HepG2 (cell line): ENCODE measurements around the gene PRKCZ. TPM values are rescaled to one million over a fixed set of nuclear protein-coding genes. Genes with fewer than 3 reads are reported as not detected.

Experiments
- ATAC-seq: fragments of 200-7000 bp; cut with Tn5 transposase; 3 replicates; pipeline ENCODE4 v1.9.1; 2020; ENCODE audit warnings: mild to moderate bottlenecking, moderate library complexity
- BruUV-seq: library from RNA; stranded (reverse); fragments of 400-500 nt; replicated peaks from 2 replicates; lab custom pipeline; 2021; lab: Mats Ljungman, UMichigan
- CTCF ChIA-PET: fragments of 300-600 bp; formaldehyde crosslinking; extraction: SDS; loops from one replicate; lab custom pipeline; 2021; ENCODE audit warnings: low total read pairs, inconsistent platforms, low intra/inter-chr PET ratio; lab: Yijun Ruan, JAX
- POLR2A ChIA-PET: fragments of 350-600 bp; sonication (Branson Sonifier 250); formaldehyde crosslinking; loops from one replicate; lab custom pipeline; 2020; ENCODE audit warnings: antibody characterized with exemption, inconsistent platforms; lab: Yijun Ruan, JAX
- DNase-seq: peaks from one replicate; pipeline ENCODE4 v3.0.0-alpha.2; 2015; ENCODE audit warnings: low spot score
- FAIRE-seq: peaks from 3 replicates; lab custom pipeline; 2011; peaks lifted over from hg19 to GRCh38; lab: Jason Lieb, UNC
- H2AFZ ChIP-seq: one replicate; pipeline ENCODE4 v1.6.1; 2011; ENCODE audit warnings: low read length, inconsistent platforms
- H3K27ac ChIP-seq: fragments of 300-600 bp; 3 replicates; pipeline ENCODE4 v1.8.0; 2011; ENCODE audit warnings: mixed run types, mild to moderate bottlenecking, mixed read lengths, low read length, inconsistent platforms; ENCODE audit not compliant: insufficient read depth; ENCODE audit errors: extremely low read length
- H3K27me3 ChIP-seq, 2 experiments: fragments of 200-600 bp in 1 of 2; 2 replicates in 1 of 2; 3 replicates in 1 of 2; pipeline versions ENCODE4 v1.6.0 to v1.8.0; 2011; ENCODE audit warnings: low read length in 2 of 2, mild to moderate bottlenecking in 2 of 2, moderate library complexity in 2 of 2, inconsistent platforms in 1 of 2; ENCODE audit not compliant: insufficient read depth in 2 of 2, control insufficient read depth in 1 of 2
- H3K36me3 ChIP-seq, 2 experiments: fragments of 200-600 bp in 1 of 2; replicated peaks in 1 of 2; 2 replicates in 1 of 2; 3 replicates in 1 of 2; pipeline versions ENCODE4 v1.5.1 to v1.8.0; 2011; ENCODE audit warnings: low read length in 2 of 2, inconsistent platforms in 1 of 2; ENCODE audit not compliant: insufficient read depth in 2 of 2, control insufficient read depth in 1 of 2
- H3K4me1 ChIP-seq: 2 replicates; pipeline ENCODE4 v1.5.1; 2012; ENCODE audit warnings: low read length, inconsistent platforms; ENCODE audit not compliant: insufficient read depth
- H3K4me2 ChIP-seq: 2 replicates; pipeline ENCODE4 v1.6.0; 2011; ENCODE audit warnings: low read depth, low read length, inconsistent platforms
- H3K4me3 ChIP-seq, 3 experiments: fragments of 200-600 bp in 1 of 3; sonication (generic), shearing (Covaris generic) in 1 of 3; replicated peaks in 1 of 3; 2 replicates each; pipeline ENCODE4 v1.5.1; 2011 to 2016; ENCODE audit warnings: low read length in 3 of 3, inconsistent platforms in 2 of 3, low read depth in 2 of 3, mild to moderate bottlenecking in 2 of 3, control low read depth in 1 of 3, mixed read lengths in 1 of 3; ENCODE audit not compliant: insufficient read depth in 1 of 3
- H3K79me2 ChIP-seq: one replicate; pipeline ENCODE4 v1.6.1; 2011; ENCODE audit warnings: low read length, inconsistent platforms; ENCODE audit not compliant: insufficient read depth
- H3K9ac ChIP-seq: 2 replicates; pipeline ENCODE4 v1.6.0; 2011; ENCODE audit warnings: mild to moderate bottlenecking, low read depth, low read length, inconsistent platforms; ENCODE audit not compliant: insufficient read depth
- H3K9me3 ChIP-seq: 2 replicates; pipeline ENCODE4 v1.5.1; 2012; ENCODE audit warnings: mild to moderate bottlenecking, low read length
- H4K20me1 ChIP-seq: 2 replicates; pipeline ENCODE4 v1.6.0; 2011; ENCODE audit warnings: inconsistent platforms, mild to moderate bottlenecking, low read length, moderate library complexity; ENCODE audit not compliant: insufficient read depth
- ATF1 ChIP-seq: IDR thresholded peaks from 2 replicates; pipeline ENCODE4 v1.6.1; 2016; ENCODE audit warnings: mild to moderate bottlenecking, control low read depth
- ELF3 ChIP-seq: IDR thresholded peaks from 2 replicates; pipeline ENCODE4 v1.6.1; 2016; ENCODE audit warnings: missing genetic modification reagents, missing compliant biosample characterization
- FOXJ3 ChIP-seq: sonication (generic); formaldehyde crosslinking; IDR thresholded peaks from 2 replicates; pipeline ENCODE4 v1.4.0; 2020; ENCODE audit warnings: missing genetic modification reagents, mild to moderate bottlenecking, borderline replicate concordance
- HMG20B ChIP-seq: conservative IDR thresholded peaks from 2 replicates; pipeline ENCODE4 v1.6.1; 2016; ENCODE audit warnings: missing genetic modification reagents, missing compliant biosample characterization
- KDM5A ChIP-seq: fragments of 200-600 bp; sonication (generic); IDR thresholded peaks from 2 replicates; pipeline ENCODE4 v1.7.0; 2018; ENCODE audit warnings: antibody characterized with exemption, mild to moderate bottlenecking, low read length, borderline replicate concordance
- KLF13 ChIP-seq: sonication (generic); formaldehyde crosslinking; IDR thresholded peaks from 2 replicates; pipeline ENCODE4 v1.4.0; 2020; ENCODE audit warnings: mild to moderate bottlenecking, missing genetic modification reagents
- NFE2 ChIP-seq: sonication (generic); formaldehyde crosslinking; IDR thresholded peaks from 2 replicates; pipeline ENCODE4 v1.4.0; 2020; ENCODE audit warnings: missing genetic modification reagents
- RBM22 ChIP-seq: fragments of 200-400 bp; formaldehyde crosslinking; optimal IDR thresholded peaks from 2 replicates; pipeline ENCODE3; 2017; ENCODE audit warnings: mild to moderate bottlenecking, low read length, moderate library complexity
- ZNF138 ChIP-seq: sonication (generic); formaldehyde crosslinking; IDR thresholded peaks from 2 replicates; pipeline ENCODE4 v1.5.0; 2020; ENCODE audit warnings: mild to moderate bottlenecking, low read depth, missing genetic modification reagents
- ZNF724P ChIP-seq: sonication (generic); formaldehyde crosslinking; IDR thresholded peaks from 2 replicates; pipeline ENCODE4 v1.8.0; 2022; ENCODE audit warnings: missing genetic modification reagents, borderline replicate concordance
- ZNF776 ChIP-seq: sonication (generic); formaldehyde crosslinking; IDR thresholded peaks from 2 replicates; pipeline ENCODE4 v1.4.0; 2020; ENCODE audit warnings: mild to moderate bottlenecking, missing genetic modification reagents
- ZNF841 ChIP-seq: sonication (generic); formaldehyde crosslinking; IDR thresholded peaks from 2 replicates; pipeline ENCODE4 v1.8.1; 2023; ENCODE audit warnings: missing genetic modification reagents, borderline replicate concordance
- WGBS: methylation state at CpG from one replicate; pipeline ENCODE4 v1.1.6; 2017; ENCODE audit warnings: low lambda C conversion rate; 5-methylcytosine and 5-hydroxymethylcytosine counted together
- in situ Hi-C: cut with HindIII; loops from 2 replicates; pipeline ENCODE4 v1.10.0; 2017; ENCODE audit warnings: low pct_unique_long_range_greater_than_20kb; ENCODE audit not compliant: extremely low pct_ligation_motif_present
- intact Hi-C: fragments of 100-400 bp; cut with micrococcal nuclease; formaldehyde crosslinking; loops from one replicate; pipeline ENCODE4 v1.10.0; 2022; ENCODE audit not compliant: unreplicated experiment
- polyA plus RNA-seq, 8 experiments: library from polyadenylated mRNA; depleted of rRNA in 3 of 8; stranded (reverse) in 7 of 8; unstranded in 1 of 8; fragments of >200 nt; fragmentation: Illumina TruSeq in 4 of 8; extraction: Trizol in 4 of 8; gene quantifications; 2 replicates each; pipeline versions ENCODE4 v1.2.1 to v1.2.3, GENCODE V29; 2011 to 2016; ENCODE audit warnings: low read depth in 4 of 8, missing spikeins in 1 of 8, mixed read lengths in 1 of 8; ENCODE audit not compliant: insufficient read depth in 1 of 8
- total RNA-seq, 5 experiments: library from RNA; depleted of rRNA; stranded (reverse); fragments of >200 nt; fragmentation: Illumina TruSeq; extraction: Trizol; gene quantifications; 2 replicates each; pipeline ENCODE4 v1.2.3, GENCODE V29; 2016; ENCODE audit warnings: low read depth in 1 of 5
- TF ChIP-seq, protein P1 (sequence below): sonication (generic); formaldehyde crosslinking; IDR thresholded peaks from 2 replicates; pipeline ENCODE4 v1.4.0; 2020; ENCODE audit warnings: missing genetic modification reagents
- TF ChIP-seq, protein P2 (sequence below): sonication (generic); formaldehyde crosslinking; conservative IDR thresholded peaks from 2 replicates; pipeline ENCODE4 v1.4.0; 2020; ENCODE audit warnings: missing genetic modification reagents
- TF ChIP-seq, protein P3 (sequence below): sonication (generic); formaldehyde crosslinking; IDR thresholded peaks from 2 replicates; pipeline ENCODE4 v1.5.0; 2020; ENCODE audit warnings: mild to moderate bottlenecking, missing genetic modification reagents, borderline replicate concordance
- TF ChIP-seq, protein P4 (sequence below): sonication (generic); formaldehyde crosslinking; IDR thresholded peaks from 2 replicates; pipeline ENCODE4 v1.5.0; 2020; ENCODE audit warnings: missing genetic modification reagents, mild to moderate bottlenecking, borderline replicate concordance

The PRKCZ gene
- total and polyA plus RNA-seq, 2 of the 13 experiments (the other 11 are each of a cell fraction or from before 2014, with no cell fraction given), result 34.7 to 85.2 TPM

DNA sequence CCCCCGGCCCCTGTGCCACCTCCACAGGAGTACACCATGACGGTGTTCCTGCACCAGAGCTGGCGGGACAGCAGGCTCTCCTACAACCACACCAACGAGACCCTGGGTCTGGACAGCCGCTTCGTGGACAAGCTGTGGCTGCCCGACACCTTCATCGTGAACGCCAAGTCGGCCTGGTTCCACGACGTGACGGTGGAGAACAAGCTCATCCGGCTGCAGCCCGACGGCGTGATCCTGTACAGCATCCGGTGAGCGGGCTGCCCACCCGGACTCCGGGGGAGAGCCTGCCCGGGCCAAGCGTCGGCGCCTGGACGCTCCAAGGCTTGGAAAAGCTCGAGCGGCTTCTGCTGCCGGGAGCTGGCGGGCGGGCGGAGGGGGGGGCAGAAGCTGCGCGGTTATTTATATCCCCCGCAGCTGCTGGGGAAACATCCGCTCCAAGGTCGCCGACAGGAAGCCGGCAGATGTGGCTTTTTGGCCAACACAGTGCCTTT, 24.7 kb upstream of the PRKCZ start:
- in situ Hi-C loops, result no loop called here
- 20% methylated on average over 13 of the region's 39 CpGs for WGBS
- DNase-seq (no peak), FAIRE-seq (no peak), ATAC-seq (no peak)
- TF ChIP-seq RBM22 (no peak), FOXJ3 (CRISPR knock-in tag) (no peak), NFE2 (no peak), ATF1 (CRISPR knock-in tag) (no peak), KDM5A (no peak), KLF13 (CRISPR knock-in tag) (no peak), ELF3 (CRISPR knock-in tag) (no peak), ZNF138 (CRISPR knock-in tag) (no peak), HMG20B (CRISPR knock-in tag) (no peak), ZNF724P (CRISPR knock-in tag) (no peak), ZNF841 (no peak), ZNF776 (no peak)
- TF ChIP-seq, protein P1, sequence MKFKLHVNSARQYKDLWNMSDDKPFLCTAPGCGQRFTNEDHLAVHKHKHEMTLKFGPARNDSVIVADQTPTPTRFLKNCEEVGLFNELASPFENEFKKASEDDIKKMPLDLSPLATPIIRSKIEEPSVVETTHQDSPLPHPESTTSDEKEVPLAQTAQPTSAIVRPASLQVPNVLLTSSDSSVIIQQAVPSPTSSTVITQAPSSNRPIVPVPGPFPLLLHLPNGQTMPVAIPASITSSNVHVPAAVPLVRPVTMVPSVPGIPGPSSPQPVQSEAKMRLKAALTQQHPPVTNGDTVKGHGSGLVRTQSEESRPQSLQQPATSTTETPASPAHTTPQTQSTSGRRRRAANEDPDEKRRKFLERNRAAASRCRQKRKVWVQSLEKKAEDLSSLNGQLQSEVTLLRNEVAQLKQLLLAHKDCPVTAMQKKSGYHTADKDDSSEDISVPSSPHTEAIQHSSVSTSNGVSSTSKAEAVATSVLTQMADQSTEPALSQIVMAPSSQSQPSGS, result no peak
- TF ChIP-seq, protein P2, sequence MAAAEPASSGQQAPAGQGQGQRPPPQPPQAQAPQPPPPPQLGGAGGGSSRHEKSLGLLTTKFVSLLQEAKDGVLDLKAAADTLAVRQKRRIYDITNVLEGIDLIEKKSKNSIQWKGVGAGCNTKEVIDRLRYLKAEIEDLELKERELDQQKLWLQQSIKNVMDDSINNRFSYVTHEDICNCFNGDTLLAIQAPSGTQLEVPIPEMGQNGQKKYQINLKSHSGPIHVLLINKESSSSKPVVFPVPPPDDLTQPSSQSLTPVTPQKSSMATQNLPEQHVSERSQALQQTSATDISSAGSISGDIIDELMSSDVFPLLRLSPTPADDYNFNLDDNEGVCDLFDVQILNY (CRISPR knock-in tag), result no peak
- TF ChIP-seq, protein P3, sequence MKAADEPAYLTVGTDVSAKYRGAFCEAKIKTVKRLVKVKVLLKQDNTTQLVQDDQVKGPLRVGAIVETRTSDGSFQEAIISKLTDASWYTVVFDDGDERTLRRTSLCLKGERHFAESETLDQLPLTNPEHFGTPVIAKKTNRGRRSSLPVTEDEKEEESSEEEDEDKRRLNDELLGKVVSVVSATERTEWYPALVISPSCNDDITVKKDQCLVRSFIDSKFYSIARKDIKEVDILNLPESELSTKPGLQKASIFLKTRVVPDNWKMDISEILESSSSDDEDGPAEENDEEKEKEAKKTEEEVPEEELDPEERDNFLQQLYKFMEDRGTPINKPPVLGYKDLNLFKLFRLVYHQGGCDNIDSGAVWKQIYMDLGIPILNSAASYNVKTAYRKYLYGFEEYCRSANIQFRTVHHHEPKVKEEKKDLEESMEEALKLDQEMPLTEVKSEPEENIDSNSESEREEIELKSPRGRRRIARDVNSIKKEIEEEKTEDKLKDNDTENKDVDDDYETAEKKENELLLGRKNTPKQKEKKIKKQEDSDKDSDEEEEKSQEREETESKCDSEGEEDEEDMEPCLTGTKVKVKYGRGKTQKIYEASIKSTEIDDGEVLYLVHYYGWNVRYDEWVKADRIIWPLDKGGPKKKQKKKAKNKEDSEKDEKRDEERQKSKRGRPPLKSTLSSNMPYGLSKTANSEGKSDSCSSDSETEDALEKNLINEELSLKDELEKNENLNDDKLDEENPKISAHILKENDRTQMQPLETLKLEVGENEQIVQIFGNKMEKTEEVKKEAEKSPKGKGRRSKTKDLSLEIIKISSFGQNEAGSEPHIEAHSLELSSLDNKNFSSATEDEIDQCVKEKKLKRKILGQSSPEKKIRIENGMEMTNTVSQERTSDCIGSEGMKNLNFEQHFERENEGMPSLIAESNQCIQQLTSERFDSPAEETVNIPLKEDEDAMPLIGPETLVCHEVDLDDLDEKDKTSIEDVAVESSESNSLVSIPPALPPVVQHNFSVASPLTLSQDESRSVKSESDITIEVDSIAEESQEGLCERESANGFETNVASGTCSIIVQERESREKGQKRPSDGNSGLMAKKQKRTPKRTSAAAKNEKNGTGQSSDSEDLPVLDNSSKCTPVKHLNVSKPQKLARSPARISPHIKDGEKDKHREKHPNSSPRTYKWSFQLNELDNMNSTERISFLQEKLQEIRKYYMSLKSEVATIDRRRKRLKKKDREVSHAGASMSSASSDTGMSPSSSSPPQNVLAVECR (CRISPR knock-in tag), result no peak
- TF ChIP-seq, protein P4, sequence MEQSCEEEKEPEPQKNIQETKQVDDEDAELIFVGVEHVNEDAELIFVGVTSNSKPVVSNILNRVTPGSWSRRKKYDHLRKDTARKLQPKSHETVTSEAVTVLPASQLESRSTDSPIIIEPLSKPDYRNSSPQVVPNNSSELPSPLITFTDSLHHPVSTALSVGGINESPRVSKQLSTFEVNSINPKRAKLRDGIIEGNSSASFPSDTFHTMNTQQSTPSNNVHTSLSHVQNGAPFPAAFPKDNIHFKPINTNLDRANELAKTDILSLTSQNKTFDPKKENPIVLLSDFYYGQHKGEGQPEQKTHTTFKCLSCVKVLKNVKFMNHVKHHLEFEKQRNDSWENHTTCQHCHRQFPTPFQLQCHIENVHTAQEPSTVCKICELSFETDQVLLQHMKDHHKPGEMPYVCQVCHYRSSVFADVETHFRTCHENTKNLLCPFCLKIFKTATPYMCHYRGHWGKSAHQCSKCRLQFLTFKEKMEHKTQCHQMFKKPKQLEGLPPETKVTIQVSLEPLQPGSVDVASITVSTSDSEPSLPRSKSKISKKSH (CRISPR knock-in tag), result no peak
- H3K9ac ChIP-seq, result no peak overlapping the region
- ChIA-PET POLR2A (no interaction called here), CTCF (no interaction called here)
- H3K4me3 ChIP-seq, result no peak overlapping the region
- BruUV-seq, result no TSS peak
- peaks cover 22 to 90% of the 10 kb centered on the region in 2 experiments for H3K27me3 ChIP-seq
- H3K4me2 ChIP-seq, result no peak overlapping the region
- intact Hi-C loops, result no loop called here
- peaks cover 13% of the 10 kb centered on the region; the same call in 1 of the 2 replicates for H3K4me1 ChIP-seq
- H3K9me3 ChIP-seq, result no peaks in the 10 kb centered on the region
- H3K27ac ChIP-seq, result no peak overlapping the region
- no peaks in the 10 kb centered on the region for H3K79me2 ChIP-seq
- H2AFZ ChIP-seq, result no peak overlapping the region
- no peaks in the 10 kb centered on the region for H3K36me3 ChIP-seq
- 0 out of 2 replicates have a peak, but pooled peaks cover 4% of the 10 kb centered on the region for H4K20me1 ChIP-seq
